HG03439 (cell line): ENCODE data around the gene IGFL1.
"Not testable (repeated sequence)": the region's sequence is repeated elsewhere in the genome, so short reads cannot be mapped to it uniquely, and the experiment has no call there.

Experiments used
- ATAC-seq: cut with Tn5 transposase; IDR thresholded peaks from one replicate; pipeline ENCODE4 v1.9.1; 2021; ENCODE audit warnings: mild to moderate bottlenecking, moderate library complexity; ENCODE audit not compliant: unreplicated experiment

IGFL1 gene

DNA sequence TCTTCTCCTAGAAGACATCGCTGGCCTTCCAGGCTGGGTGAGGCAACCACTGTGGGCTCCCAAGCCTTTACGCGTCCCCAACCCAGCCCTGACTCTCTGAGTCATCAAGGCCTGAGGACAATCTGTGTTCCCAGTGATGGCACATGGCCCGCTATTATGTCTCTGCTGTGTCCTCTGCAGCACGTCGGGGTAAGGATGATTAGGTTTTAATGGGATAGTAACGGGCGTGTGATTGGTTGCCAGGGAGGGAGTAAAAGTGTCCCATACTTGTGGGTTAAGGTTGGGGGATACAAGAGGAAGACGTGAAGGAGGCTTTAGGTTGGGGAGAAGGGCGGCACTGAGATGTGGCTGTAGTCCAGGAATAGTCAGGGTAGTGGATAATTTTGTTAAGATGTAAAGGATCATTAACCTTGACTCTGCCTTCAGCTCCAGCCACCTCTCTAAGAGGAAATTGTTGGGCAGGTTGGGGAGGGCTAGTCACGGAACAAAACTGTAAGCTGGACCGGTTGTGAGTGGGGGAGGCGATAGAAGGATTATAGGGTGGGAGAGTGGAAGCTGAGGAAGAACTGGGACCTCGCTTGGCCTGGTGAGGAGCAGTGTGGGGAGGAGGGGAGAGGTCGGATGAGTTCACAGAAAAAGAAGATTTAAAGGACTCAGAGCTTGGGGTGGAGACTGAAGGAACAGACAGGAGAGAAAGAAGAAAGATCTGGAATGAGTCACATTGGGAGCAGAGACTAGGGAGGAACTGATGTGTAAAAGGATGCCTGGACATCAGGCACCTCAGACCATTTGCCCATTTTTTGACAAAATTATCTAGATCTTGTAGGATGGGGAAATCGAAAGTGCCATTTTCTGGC lies 27.9 kb upstream of the IGFL1 start:
- no peak for ATAC-seq

DNA sequence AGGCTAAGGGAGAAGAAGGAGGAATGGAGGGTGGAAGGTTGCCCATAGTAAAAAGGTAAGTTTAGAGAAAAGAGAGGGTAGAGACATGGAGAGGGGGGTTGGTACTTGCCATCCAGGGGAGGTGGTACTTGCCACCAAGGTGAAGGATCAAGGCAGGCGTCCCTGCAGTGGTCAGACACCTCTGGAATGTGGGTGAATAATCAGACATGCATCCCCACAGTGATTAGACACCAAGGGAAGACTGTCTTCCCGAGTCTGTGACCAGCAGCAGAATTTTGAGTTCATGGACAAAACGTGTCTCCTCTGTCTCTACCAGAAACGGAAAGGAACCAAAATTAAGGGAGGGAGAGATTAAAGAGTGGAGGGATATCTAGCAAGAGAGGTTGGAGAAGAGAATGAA lies 27.1 kb upstream of the IGFL1 start:
- ATAC-seq, result no peak

DNA sequence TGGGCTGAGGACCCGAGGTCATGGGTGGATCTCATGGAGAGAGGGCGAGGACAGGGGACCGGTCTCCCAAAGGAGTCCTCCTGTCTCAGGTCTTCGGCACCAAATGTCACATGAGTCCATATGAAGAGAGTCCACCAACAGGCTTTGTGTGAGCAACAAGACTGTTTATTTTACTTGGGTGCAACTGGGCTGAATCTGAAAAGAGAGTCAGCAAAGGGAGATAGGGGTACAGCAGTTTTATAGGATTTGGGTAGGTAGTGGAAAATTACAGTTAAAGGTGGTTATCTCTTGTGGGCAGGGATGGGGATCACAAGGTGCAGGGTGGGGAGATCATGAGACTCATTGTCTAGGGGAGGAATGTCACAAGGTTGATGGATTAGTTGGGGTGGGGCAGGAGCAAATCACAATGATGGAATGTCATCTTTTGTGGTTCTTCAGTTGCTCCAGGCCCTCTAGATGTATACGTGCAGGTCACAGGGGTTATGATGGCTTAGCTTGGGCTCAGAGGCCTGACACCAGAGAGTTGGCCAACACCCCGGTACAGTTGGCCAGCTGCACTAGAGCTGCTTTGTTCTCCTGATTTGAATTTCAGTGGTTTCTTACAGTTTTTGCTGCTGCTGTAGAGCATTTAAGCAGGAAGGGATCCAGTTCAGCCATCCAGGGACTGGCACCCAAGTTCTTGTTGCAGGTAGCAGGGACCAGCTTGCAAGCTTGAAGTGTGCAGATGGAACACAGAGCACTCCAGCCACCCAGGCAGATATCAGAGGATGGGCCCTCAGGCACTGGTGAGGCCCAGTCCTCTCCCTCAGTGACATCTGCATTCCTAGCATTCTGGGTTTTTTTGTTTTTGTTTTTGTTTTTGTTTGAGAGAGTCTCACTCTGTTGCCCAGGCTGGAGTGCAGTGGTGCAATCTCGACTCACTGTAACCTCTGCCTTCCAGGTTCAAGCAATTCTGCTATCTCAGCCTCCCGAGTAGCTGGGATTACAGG lies 26.4 kb upstream of the IGFL1 start:
- ATAC-seq, result no peak

DNA sequence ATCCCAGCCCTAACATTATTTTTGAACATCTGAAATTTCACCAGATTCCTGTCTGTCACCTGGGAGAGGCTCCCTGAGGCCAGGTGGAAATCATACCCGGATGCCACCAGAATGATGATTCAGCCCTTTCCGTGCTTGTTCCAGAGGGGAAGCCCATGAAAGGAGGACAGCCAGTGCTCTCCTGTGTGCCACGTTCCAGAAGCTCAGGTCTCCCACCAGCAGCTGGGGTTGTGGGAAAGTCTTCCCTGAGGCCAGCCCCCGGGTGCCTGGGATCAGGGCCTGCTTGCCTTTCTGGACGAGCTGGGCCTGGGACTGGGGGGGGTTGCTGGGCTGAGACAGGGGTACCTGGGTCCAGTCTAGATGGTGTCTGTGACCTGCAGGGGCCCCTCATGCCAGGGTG lies 25.5 kb upstream of the IGFL1 start:
- no peak for ATAC-seq

DNA sequence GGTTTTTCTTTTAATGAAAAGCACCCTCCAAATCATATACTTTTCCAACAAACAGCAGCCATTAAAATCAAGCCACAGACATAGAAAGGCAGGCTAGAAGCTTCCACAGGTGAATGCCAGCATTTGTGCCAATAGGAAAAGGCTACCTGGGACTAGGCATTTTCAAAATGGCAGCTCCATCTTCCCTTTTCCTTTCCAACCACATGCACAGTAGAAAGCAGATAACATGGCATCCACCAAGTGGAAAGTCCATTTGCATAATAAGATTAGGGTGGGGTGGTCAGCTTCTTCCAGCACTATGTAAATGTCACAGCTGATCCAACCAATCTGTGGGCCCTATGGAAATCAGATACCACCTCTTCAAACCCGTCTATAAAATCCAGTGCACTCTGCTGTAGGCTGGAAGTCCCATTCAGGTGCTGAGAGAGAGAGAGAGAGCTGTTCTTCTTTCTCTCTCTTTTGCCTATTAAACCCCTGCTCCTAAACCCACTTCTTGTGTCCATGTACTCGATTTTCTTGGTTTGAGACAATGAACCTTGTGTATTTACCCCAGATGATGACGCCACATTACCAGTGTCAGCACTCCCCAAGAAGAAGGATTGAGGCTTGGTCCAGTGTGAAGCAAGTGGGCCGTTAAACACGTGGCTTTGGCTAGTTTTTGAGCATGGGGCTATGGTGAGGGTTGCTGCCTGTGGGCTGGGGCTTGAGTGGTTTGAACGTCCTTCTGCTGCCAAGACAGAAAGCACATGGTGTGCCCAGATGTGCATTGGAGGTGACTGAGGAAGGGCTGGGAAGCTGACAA lies 24.2 kb upstream of the IGFL1 start:
- ATAC-seq, result no peak

DNA sequence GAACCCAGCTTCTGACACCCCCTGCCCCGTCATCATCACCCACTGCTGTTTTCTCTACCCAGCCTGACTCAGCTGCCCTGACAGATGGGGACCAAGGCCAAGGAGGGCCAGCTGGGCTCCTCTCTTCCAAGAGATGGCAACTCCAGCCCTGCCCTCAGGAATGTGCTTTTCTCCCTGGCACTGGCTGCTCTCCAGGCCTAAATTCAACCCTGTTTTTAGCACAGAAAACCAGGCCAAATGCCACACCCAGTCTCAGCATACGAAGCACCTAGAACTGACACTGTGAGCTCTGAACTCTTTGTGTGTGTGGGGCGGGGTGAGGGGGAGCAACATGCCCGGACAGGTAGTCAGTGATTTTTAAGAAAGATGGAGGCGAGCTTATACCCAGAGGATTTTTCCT lies 23.4 kb upstream of the IGFL1 start:
- ATAC-seq, result no peak

DNA sequence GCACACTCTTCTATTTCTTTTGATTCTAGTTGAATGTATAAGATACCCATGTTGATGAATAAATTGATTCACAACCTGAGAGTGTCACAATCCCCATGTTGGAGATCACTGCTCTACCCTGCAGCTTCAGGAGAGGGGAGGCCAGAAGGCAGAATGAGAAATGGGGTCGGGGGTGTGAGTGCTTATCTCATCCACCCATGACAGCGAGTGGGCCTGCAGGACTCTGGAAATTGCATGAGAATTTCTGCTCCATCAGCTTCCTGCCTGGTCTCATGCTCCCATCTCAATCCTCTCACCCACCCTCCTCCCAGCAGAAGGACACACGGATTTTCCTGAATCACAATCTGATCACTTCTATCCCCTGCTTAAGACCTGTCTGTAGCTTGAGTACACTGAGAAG lies 22.9 kb upstream of the IGFL1 start:
- ATAC-seq, result no peak

DNA sequence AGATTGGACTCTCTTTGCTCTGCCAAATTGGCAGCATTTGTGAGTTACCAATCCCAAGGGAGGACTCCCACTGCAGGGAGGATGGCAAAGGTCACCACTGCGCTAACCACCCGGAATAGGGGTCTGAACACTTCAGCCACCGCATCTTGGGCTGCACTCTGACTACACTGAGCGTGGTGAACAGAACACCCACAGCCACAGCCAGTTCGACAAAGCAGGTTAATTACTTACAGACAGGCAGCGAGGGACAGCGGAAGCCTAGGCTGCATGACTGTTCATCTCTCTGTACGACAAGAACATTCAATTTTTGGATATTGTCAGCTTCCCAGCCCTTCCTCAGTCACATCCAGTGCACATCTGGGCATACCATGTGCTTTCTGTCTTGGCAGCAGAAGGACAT lies 21.7 kb upstream of the IGFL1 start:
- not testable (repeated sequence) for ATAC-seq

DNA sequence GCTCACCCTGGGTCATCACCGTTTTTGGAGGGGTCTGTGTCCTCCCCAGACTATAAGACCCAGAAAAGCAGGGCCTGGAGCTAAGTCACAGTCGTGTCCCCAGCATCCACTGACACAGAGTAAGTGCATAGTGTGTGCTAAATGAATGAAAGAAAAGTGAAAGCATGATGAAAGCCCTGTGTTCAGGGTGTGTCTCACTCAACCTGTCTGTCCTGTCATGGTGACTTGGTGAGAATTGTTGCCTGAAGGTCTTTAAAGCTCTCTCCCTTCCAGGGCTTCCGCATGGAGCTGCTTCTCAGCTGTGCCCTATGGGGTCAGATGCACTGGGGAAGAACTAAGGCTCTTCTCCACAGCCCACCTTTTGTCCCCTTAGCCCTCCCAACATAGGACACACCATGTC lies 20.5 kb upstream of the IGFL1 start:
- no peak for ATAC-seq

DNA sequence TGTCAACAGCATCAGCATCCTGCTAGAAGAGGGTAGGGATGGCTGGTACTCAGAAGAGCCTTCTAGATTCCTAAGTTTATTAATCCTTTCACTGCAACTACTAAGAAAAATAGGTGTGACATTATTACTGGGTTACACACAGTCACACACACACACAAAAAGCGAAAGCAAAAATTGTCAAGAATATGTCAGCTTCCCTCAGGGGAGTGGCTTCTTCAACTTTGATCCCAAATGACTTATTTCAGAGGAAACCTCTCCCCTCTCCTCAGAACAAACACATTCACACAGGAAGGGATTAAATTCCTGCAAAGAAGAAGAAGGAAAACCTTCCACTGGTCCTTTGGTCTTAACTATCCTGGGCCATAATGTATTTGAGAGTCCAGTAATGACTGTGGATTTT lies 20.1 kb upstream of the IGFL1 start:
- no peak for ATAC-seq

DNA sequence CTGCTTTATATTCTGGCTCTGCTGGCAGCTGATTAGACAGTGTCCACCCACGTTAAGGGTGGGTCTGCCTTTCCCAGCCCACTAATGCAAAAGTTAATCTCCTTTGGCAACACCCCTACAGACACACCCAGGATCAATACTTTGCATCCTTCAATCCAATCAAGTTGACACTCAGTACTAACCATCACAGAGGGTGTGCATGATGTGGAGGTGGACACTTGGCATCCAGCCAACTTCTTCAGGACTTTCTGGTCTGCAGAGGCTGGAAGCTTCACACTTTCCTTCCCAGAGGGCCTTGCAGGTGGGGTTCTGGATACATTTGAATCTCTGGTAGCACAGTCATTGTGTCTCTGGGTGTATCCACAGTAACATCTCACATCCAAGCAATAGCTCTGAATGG lies 18.9 kb upstream of the IGFL1 start:
- no peak for ATAC-seq

DNA sequence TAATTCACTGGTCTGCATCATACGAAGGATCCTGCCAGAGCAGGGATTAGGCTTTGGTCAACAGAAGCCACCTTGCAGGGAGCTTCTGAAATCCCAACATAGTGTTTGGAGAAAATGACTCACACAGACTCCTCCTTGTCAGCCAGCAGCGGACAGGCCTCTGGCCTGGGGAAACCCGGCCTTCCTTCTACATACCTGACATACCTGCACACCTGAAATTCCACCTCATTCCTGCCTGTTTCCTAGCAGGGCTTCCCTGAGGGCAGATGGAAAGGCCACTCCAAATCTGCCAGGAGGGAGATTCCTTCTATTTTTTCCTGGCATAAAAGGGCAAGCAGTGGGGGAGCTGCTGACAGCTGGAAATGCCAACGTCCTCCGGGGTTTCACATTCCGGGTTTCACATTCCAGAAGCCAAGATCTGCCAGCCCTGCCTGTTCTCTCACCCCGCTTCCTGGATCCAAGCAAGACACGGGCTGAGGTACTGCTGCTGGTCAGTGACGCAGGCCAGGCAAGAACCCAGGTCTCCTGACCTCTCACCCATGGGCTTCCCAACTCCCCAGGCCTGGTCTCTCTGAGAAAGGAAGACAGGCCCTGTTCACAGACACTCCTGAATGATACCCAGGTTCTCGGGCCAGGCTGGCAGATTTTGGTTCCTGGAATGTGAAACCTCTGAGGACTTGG lies 18.2 kb upstream of the IGFL1 start:
- no peak for ATAC-seq

DNA sequence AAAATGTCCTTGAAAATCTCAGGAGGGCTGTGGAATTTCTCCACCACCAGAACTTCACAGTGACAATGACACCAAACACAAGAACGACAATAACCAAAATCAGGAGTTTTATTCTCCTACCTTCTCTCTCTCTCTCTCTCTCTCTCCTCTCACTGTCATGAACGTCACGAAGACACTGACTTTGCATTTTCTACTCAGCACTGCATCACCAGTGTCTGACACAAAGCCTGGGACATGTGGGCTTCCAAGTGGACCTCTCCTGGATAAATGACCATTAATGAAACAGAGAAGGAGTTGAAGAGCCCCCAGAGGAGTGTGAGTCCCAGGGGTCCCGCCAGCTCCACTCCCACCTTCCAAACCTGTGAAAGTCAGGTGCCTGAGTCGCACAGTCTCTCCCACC lies 16.9 kb upstream of the IGFL1 start:
- ATAC-seq, result not testable (repeated sequence)

DNA sequence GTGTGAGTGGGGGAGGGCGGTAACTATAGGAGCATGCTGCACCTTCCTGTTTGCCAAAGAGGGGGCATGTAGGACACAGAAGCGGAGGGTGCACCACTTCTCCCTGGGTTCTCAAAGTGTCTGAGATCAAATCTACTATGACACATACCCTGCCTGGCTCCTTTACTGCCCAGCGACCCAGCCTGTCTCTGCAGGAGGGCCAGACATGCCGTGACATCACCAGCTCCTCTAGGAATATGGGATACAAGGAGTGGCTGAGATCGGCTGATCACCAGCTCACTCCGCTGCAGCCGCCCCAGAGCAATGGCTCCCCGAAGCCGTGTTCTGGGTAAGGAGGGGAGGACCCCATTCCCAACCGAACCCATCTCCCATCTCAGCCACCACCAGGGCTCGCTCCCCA lies 16.4 kb upstream of the IGFL1 start:
- ATAC-seq, result no peak

DNA sequence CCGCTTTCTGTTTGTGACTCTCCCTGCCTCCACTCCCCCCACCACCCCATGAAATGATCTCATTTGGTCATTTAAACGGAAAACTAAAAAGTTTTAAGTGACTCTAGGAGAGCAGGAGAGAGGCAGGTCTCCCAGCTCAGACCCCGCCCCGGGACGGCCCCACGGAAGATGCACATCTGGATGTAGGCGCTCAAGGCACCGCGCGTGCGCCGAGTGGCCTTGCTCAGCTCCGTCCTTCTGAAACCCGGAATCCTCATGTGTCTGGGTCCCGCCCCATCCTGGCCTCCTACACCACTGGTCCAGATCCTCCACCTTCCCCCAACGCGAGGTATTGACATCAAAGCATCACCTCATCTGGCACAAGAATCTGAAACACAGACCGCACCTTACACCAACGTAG lies 15.7 kb upstream of the IGFL1 start:
- ATAC-seq, result no peak

DNA sequence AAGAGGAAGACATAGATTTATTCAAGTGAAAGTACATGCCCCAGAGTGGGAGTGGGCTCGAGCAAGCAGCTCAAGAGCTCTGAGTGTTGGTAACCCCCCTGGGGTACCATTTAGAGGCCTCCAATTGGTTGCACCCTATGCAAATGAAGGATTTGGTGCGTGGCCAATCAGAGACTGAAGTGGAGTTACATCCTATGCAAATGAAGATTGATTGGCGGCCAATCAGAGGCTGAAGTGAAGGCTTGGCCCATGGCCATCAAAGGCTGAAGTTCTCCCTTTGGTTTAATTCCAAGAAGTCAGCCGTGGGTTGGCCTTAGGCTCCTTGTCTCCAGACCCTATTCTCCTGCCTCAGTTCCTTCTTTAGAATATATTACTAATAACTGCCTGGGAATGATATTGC lies 12.9 kb upstream of the IGFL1 start:
- ATAC-seq, result no peak

DNA sequence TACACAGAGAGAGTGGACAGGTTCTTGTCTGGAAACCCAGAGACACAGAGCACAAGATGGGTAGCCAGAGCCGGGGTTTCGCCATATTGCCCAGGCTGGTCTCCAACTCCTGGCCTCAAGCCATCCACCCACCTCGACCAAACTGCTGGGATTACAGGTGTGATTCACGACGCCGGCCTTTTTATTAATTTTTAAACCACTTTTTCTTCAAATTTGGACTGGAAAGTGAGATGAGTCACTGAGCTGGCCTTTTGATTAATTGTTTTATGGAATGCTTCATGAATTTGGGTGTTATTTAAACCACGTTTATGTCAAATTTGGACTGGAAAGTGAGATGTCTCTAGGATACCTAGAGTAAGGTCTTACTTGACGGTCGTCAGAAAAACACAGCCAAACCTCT lies 12.1 kb upstream of the IGFL1 start:
- ATAC-seq, result no peak

DNA sequence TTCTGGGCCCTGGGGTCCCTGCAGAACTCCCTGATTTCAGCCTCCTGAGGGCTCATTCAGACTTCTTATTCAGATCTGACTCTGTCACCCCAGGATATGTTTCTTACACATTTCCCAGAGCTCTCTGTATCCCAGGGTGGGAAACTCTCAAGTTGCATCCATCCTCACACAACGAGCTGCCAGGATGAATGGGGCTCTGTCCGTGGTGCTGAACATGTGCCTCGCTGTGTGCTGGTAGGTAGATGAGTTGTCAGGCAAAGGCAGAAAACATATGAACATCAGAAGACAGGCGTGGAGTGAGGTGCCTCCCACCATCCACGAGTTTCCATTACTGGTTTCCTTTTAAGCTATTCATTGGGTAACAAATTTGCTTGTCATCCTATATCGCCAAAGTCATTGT lies 11.4 kb upstream of the IGFL1 start:
- ATAC-seq, result no peak

DNA sequence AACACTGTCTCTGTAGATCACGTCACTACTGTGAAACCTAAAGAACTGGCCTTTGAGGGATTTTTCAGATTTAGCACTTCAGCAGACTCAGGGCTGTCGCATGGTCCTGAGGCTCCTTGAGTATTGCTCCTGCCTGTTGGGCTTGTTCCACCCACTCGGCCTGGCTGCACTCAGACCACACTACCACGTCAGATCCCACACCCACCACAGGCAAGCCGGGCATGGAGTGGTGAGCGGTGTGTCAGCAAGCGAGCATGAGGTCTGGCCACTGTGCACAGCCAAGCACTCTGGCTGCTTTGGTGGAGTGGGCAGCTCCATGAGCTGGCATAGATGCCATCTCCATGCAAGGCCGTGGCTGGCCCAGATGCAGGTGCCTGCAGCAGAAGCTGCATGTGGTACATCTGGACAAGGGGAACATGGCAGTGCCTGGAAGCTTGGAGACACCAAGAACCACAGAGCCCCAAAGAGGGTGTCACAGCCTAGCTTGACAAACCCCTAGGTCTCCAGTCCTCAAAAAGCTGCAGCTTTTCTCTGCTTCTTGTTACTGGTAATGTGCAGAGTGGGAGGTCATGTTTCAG lies 9.4 kb upstream of the IGFL1 start:
- ATAC-seq, result no peak

DNA sequence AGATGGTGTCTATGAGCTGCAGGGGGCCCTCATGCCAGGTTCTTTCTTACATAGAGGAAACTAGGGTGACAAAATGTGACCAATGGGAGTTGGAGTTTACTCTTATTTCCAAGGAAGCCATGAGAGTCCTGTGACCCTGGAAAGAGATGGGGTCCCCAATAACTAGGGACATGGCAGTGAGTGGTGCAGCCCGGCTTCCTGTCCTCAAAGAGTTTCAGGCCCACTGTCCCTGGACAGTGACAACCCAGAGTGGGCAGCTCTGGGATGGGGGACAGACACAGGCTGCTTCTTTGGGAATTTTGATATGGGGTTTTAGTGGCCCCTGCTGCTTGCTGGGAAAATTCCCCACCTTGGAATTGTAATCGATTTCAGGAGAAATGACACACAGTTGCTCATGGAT lies 8.4 kb upstream of the IGFL1 start:
- ATAC-seq, result no peak
